ENCODE data around the gene TNFRSF13B. TPM values are rescaled to one million over a fixed set of nuclear protein-coding genes. Genes with fewer than 3 reads are reported as not detected.

TNFRSF13B gene
- polyA plus RNA-seq, 1 donor (not counting 4 experiments of a cell fraction or from before 2014, with no cell fraction given) = not detected

GRCh38 chr17:16925461-16926060, 46.4 kb downstream of the TNFRSF13B start:
- no peaks in the 10 kb centered on the region for H3K9me3 ChIP-seq (ENCODE audit: control insufficient read depth, low read depth, low read length)
- dilution Hi-C loops (cut with MboI; ENCODE audit: extremely low pct_ligation_motif_present, low sequenced_read_pairs) = no loop called here
- H3K4me1 ChIP-seq (ENCODE audit: control insufficient read depth, extremely low read depth, insufficient read depth, low read length) = no peaks in the 10 kb centered on the region
- FAIRE-seq (no peak), DNase-seq (ENCODE audit: low read depth, low spot score) (no peak)
- H3K9me1 ChIP-seq (ENCODE audit: control insufficient read depth, extremely low read depth, insufficient read depth, low read length) = no peaks in the 10 kb centered on the region
- no peak overlapping the region for H3K9ac ChIP-seq (ENCODE audit: control insufficient read depth, extremely low read depth, insufficient read depth, low read length)
- no peaks in the 10 kb centered on the region for H4K20me1 ChIP-seq (ENCODE audit: control insufficient read depth, extremely low read depth, insufficient read depth, low read length)
- H3K79me2 ChIP-seq (ENCODE audit: control insufficient read depth, insufficient read depth, low read length) = no peaks in the 10 kb centered on the region
- no peak overlapping the region for H3K4me3 ChIP-seq (ENCODE audit: control insufficient read depth in 2 of 3, extremely low read depth in 1 of 3, insufficient read depth in 2 of 3, low read depth in 1 of 3, low read length in 3 of 3)
- H3K27ac ChIP-seq (ENCODE audit: control insufficient read depth, insufficient read depth, low read length) = no peak overlapping the region
- H2AFZ ChIP-seq (ENCODE audit: control insufficient read depth, low read length) = no peak overlapping the region
- no peaks in the 10 kb centered on the region for H3K36me3 ChIP-seq (ENCODE audit: control insufficient read depth in 2 of 2, extremely low read depth in 1 of 2, insufficient read depth in 2 of 2, low read length in 2 of 2)
- no peak for TF ChIP-seq EZH2 (IDR thresholded peaks at IDR 0.05; ENCODE audit: low read length)
- TF ChIP-seq, protein P1, sequence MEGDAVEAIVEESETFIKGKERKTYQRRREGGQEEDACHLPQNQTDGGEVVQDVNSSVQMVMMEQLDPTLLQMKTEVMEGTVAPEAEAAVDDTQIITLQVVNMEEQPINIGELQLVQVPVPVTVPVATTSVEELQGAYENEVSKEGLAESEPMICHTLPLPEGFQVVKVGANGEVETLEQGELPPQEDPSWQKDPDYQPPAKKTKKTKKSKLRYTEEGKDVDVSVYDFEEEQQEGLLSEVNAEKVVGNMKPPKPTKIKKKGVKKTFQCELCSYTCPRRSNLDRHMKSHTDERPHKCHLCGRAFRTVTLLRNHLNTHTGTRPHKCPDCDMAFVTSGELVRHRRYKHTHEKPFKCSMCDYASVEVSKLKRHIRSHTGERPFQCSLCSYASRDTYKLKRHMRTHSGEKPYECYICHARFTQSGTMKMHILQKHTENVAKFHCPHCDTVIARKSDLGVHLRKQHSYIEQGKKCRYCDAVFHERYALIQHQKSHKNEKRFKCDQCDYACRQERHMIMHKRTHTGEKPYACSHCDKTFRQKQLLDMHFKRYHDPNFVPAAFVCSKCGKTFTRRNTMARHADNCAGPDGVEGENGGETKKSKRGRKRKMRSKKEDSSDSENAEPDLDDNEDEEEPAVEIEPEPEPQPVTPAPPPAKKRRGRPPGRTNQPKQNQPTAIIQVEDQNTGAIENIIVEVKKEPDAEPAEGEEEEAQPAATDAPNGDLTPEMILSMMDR (optimal IDR thresholded peaks at IDR 0.05 in 1 of 3, IDR thresholded peaks at IDR 0.05 in 1 of 3, conservative IDR thresholded peaks at IDR 0.05 in 1 of 3; ENCODE audit: extremely low read depth in 1 of 3, insufficient read depth in 2 of 3, low read length in 3 of 3) = no peak
- H3K4me2 ChIP-seq (ENCODE audit: control insufficient read depth, extremely low read depth, insufficient read depth, low read depth, low read length) = no peak overlapping the region
- peaks cover 18% of the 10 kb centered on the region for H3K27me3 ChIP-seq (ENCODE audit: control insufficient read depth, extremely low read depth, insufficient read depth, low read length)

DNA sequence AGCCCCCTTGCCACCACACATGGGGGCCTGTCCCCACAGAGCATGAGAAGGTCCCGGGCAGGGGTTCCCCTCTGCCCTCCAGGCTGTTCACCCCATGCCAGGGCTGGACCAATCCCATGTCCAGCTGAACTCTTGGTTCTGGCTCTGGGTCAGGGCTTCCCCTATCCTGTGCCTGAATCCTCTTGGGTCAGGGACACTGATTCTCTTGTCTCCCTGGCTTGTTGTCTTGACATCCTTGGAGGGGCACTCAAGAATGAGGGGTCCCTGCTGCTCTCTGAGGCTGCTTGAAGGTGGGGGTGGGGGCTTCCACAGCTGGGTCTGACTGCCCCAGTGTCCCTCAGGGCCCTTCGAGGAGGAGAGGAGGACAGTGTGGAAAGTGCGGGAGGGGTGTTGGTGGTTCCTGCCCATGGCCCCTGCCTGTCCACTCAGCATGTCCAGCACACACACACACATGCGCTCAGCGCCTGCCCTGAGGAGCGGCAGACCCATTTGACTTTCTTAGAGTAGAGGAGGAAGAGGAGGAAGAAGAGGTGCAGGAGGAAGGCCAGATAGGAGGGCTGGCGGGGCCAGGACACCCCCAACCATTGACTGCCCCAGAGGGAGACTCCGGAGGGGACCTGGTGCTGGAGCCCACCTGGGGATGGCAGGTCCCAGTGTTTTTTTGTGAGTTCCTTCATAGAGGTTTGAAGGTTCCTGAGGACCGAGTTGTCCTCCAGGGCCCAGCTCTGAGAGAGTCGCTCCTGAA, 47.0 kb downstream of the TNFRSF13B start:
- dilution Hi-C loops (cut with MboI; ENCODE audit: extremely low pct_ligation_motif_present, low sequenced_read_pairs) = no loop called here

More for the DNA sequence above, 47.0 kb downstream of the TNFRSF13B start:
- Histone ChIP-seq H3K9ac (ENCODE audit: control insufficient read depth, extremely low read depth, insufficient read depth, low read length) (no peak overlapping the region), H4K20me1 (ENCODE audit: control insufficient read depth, extremely low read depth, insufficient read depth, low read length) (no peaks in the 10 kb centered on the region), H3K4me2 (ENCODE audit: control insufficient read depth, extremely low read depth, insufficient read depth, low read depth, low read length) (no peak overlapping the region), H3K79me2 (ENCODE audit: control insufficient read depth, insufficient read depth, low read length) (no peaks in the 10 kb centered on the region), H3K27me3 (ENCODE audit: control insufficient read depth, extremely low read depth, insufficient read depth, low read length) (peaks cover 15% of the 10 kb centered on the region), H3K9me3 (ENCODE audit: control insufficient read depth, low read depth, low read length) (no peaks in the 10 kb centered on the region), H3K9me1 (ENCODE audit: control insufficient read depth, extremely low read depth, insufficient read depth, low read length) (no peaks in the 10 kb centered on the region), H3K4me3 (ENCODE audit: control insufficient read depth in 2 of 3, extremely low read depth in 1 of 3, insufficient read depth in 2 of 3, low read depth in 1 of 3, low read length in 3 of 3) (no peak overlapping the region), H3K36me3 (ENCODE audit: control insufficient read depth in 2 of 2, extremely low read depth in 1 of 2, insufficient read depth in 2 of 2, low read length in 2 of 2) (no peaks in the 10 kb centered on the region), H2AFZ (ENCODE audit: control insufficient read depth, low read length) (no peak overlapping the region), H3K4me1 (ENCODE audit: control insufficient read depth, extremely low read depth, insufficient read depth, low read length) (no peaks in the 10 kb centered on the region), H3K27ac (ENCODE audit: control insufficient read depth, insufficient read depth, low read length) (no peak overlapping the region)
- DNase-seq (ENCODE audit: low read depth, low spot score) = no peak
- no peak for FAIRE-seq
- no peak for TF ChIP-seq EZH2 (IDR thresholded peaks at IDR 0.05; ENCODE audit: low read length)
- TF ChIP-seq, protein P1 (optimal IDR thresholded peaks at IDR 0.05 in 1 of 3, IDR thresholded peaks at IDR 0.05 in 1 of 3, conservative IDR thresholded peaks at IDR 0.05 in 1 of 3; ENCODE audit: extremely low read depth in 1 of 3, insufficient read depth in 2 of 3, low read length in 3 of 3) = no peak
